ENCODE results near the gene RCBTB2.

DNA sequence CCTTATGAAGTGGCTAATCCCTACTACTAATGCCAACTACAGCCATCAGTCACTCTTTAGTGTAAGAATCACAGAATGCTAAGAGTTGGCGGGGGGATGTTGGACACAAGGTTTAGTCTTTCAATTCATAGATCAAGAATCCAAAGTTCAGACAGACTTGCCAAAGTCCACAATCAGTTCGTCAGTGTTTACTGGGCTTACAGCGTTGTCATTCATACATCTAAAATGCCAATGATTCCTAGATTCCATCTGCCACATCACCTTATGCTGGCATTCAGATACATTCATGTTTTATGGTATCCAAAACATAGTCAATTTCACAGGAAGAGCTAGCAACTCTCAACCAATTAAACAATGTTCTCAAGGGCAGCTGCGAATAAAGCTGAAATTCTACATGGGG is 18.1 kb downstream of the RCBTB2 start:
- TF ChIP-seq, protein P1, sequence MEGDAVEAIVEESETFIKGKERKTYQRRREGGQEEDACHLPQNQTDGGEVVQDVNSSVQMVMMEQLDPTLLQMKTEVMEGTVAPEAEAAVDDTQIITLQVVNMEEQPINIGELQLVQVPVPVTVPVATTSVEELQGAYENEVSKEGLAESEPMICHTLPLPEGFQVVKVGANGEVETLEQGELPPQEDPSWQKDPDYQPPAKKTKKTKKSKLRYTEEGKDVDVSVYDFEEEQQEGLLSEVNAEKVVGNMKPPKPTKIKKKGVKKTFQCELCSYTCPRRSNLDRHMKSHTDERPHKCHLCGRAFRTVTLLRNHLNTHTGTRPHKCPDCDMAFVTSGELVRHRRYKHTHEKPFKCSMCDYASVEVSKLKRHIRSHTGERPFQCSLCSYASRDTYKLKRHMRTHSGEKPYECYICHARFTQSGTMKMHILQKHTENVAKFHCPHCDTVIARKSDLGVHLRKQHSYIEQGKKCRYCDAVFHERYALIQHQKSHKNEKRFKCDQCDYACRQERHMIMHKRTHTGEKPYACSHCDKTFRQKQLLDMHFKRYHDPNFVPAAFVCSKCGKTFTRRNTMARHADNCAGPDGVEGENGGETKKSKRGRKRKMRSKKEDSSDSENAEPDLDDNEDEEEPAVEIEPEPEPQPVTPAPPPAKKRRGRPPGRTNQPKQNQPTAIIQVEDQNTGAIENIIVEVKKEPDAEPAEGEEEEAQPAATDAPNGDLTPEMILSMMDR (IDR thresholded peaks at IDR 0.05): no peak
- TF ChIP-seq POLR2A (IDR thresholded peaks at IDR 0.05) (no peak), EP300 (IDR thresholded peaks at IDR 0.05) (no peak), POLR2AphosphoS5 (IDR thresholded peaks at IDR 0.05) (no peak)
